ENCODE data around the gene SAMD4A. TPM values are rescaled to one million over a fixed set of nuclear protein-coding genes. Genes with fewer than 3 reads are reported as not detected.

SAMD4A gene
- total RNA-seq, 1 donor from 2014 or later: 59.2 TPM

GRCh38 chr14:54813081-54813480 lies 246.2 kb downstream of the SAMD4A start:
- intact Hi-C loops (cut with DNase I): no loop called here
- DNase-seq (ENCODE audit: low spot score): no peak

GRCh38 chr14:54814076-54814475 lies 247.1 kb downstream of the SAMD4A start:
- no peak for DNase-seq (ENCODE audit: low spot score)
- intact Hi-C loops (cut with DNase I): no loop called here
- no peak for ATAC-seq

More at GRCh38 chr14:54813081-54813480, 246.2 kb downstream of the SAMD4A start:
- no peak for ATAC-seq

- no peak for DNase-seq (ENCODE audit: low spot score)
- intact Hi-C loops (cut with DNase I): no loop called here
- peak; percentile 25 for ATAC-seq
These were observed 248.1 kb downstream of the SAMD4A start for GRCh38 chr14:54815016-54815415.

- no peak for ATAC-seq
- intact Hi-C loops (cut with DNase I): no loop called here
- no peak for DNase-seq (ENCODE audit: low spot score)
These were observed 248.6 kb downstream of the SAMD4A start for GRCh38 chr14:54815515-54815914.

- intact Hi-C loops (cut with DNase I): no loop called here
- ATAC-seq: no peak
- no peak for DNase-seq (ENCODE audit: low spot score)
These were observed 249.5 kb downstream of the SAMD4A start for GRCh38 chr14:54816450-54816849.

GRCh38 chr14:54817506-54817905 lies 250.6 kb downstream of the SAMD4A start:
- intact Hi-C loops (cut with DNase I): no loop called here
- ATAC-seq (no peak), DNase-seq (ENCODE audit: low spot score) (no peak)

GRCh38 chr14:54818201-54819133 lies 251.5 kb downstream of the SAMD4A start:
- intact Hi-C loops (cut with DNase I): no loop called here
- no peak for DNase-seq (ENCODE audit: low spot score)
- peak; percentile 75 for ATAC-seq

DNA sequence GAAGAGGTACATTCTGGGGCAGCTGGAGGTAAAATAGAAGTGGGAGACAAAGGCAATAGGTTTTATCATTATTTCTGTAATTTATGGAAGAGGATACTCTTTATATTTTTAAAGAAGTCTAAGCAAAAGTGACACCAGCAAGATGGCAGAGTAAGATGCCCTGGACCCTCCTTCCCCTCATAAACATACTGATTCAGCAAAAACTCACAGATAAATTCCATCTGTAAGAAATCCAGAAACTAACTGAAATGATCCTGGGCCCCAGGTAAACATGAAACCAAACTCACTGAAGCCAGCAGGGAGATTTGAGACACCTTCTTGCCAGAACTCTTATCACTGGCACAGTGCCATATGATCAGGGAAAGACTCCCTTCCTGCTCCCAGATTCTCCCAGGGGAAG lies 255.8 kb downstream of the SAMD4A start:
- ATAC-seq: no peak
- intact Hi-C loops (cut with DNase I): no loop called here
- DNase-seq (ENCODE audit: low spot score): no peak

- intact Hi-C loops (cut with DNase I): no loop called here
- DNase-seq (ENCODE audit: low spot score) (no peak), ATAC-seq (no peak)
These were observed 257.0 kb downstream of the SAMD4A start for GRCh38 chr14:54823757-54824549.

- DNase-seq (ENCODE audit: low spot score) (no peak), ATAC-seq (no peak)
- intact Hi-C loops (cut with DNase I): no loop called here
These were observed 261.1 kb downstream of the SAMD4A start for GRCh38 chr14:54828037-54828436.

- intact Hi-C loops (cut with DNase I): no loop called here
- peak; percentile 74 for ATAC-seq
- DNase-seq (ENCODE audit: low spot score): no peak
These were observed 262.7 kb downstream of the SAMD4A start for GRCh38 chr14:54829486-54830224.

GRCh38 chr14:54830650-54831049 lies 263.7 kb downstream of the SAMD4A start:
- intact Hi-C loops (cut with DNase I): no loop called here
- DNase-seq (ENCODE audit: low spot score) (no peak), ATAC-seq (no peak)

- ATAC-seq: no peak
- no peak for DNase-seq (ENCODE audit: low spot score)
- intact Hi-C loops (cut with DNase I): no loop called here
These were observed 267.2 kb downstream of the SAMD4A start for GRCh38 chr14:54834081-54834480.

GRCh38 chr14:54834727-54835126 lies 267.8 kb downstream of the SAMD4A start:
- DNase-seq (ENCODE audit: low spot score): no peak
- no peak for ATAC-seq
- intact Hi-C loops (cut with DNase I): no loop called here

DNA sequence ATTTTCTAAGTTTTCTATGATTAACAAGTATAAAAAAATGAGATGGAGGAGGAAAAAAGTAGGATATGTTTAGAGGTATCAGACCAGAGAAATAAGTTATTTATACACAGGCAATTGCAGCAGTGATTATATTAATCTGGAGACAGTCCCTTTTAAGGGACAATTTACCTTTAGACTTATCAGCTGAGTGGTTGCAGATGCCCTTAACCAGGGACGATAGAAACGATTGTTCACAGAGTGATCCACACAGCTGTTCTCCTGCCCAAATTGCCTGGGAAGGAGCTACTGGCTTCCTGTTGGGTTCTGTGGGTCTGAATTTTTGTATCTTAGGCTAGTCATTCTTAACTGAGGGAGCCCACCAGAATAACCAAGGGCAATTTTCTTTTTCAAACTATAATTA lies 269.3 kb downstream of the SAMD4A start:
- intact Hi-C loops (cut with DNase I): no loop called here
- DNase-seq (ENCODE audit: low spot score) (no peak), ATAC-seq (no peak)

- DNase-seq (ENCODE audit: low spot score) (no peak), ATAC-seq (no peak)
- intact Hi-C loops (cut with DNase I): no loop called here
These were observed 270.7 kb downstream of the SAMD4A start for GRCh38 chr14:54837508-54838149.

DNA sequence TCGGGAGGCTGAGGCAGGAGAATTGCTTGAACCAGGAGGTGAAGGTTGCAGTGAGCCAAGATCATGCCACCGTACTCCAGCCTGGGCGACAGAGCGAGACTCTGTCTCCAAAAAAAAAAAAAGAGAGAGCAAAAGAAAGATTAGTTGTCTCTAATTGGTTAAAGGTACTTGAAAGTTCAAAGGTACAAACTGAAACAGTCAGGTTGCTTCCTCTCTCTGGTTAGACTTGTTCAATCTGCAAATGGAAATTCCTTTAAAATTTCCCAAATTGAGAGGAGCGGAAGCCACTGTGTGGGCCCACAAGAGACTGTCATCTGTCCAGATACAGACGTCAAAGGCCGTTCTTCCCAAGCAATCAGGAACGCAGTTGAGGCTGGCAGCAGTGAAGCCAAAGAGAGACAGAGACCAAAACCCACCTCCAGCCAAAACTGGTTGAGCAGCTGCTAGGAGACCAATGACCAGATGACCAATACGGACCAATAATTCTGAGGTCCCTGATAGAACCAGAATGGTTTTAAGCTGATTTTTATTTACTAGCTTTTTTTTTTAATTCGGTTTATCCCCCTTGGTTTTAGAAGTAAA lies 272.1 kb downstream of the SAMD4A start:
- intact Hi-C loops (cut with DNase I): no loop called here
- ATAC-seq (peak; percentile 64), DNase-seq (ENCODE audit: low spot score) (no peak)

DNA sequence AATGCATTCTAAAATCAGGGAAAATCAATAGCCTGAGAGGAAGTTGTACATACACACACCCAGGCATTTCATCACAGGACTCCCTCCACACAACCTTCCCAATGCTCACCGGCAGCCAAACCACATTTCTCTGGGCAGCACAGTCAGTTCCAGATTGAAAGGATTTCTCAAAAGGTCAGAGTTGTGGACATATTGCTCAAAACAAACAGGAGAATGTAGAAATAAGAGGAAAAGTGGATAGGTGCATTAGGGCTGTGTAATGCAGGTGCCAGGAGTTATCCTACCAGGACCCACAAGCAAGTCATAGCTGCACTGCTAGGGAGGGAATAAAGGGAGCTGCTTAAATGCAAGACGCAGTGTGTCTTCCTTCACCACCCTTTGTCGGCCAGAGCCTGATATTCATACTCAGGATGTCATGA lies 272.8 kb downstream of the SAMD4A start:
- intact Hi-C loops (cut with DNase I): no loop called here
- ATAC-seq (peak; percentile 95), DNase-seq (ENCODE audit: low spot score) (no peak)

GRCh38 chr14:54840336-54840735 lies 273.4 kb downstream of the SAMD4A start:
- intact Hi-C loops (cut with DNase I): no loop called here
- ATAC-seq: peak; percentile 80
- no peak for DNase-seq (ENCODE audit: low spot score)

Measured in sciatic nerve (tissue), 2 donors.